Measurements from ENCODE around the gene PITPNM3. TPM values are rescaled to one million over a fixed set of nuclear protein-coding genes. Genes with fewer than 3 reads are reported as not detected.

The PITPNM3 gene
- total and polyA plus RNA-seq, 11 donors, result 0.16 to 1.7 (median 0.33) TPM

GRCh38 chr17:6462692-6463091, 93.7 kb downstream of the PITPNM3 start:
- DNase-seq, result no peak
- no peak for ATAC-seq
- Histone ChIP-seq H3K36me3 (no peaks in the 10 kb centered on the region), H3K27me3 (peaks cover 0 to 5% (median 0%) of the 10 kb centered on the region in 9 donors), H3K4me3 (no peak overlapping the region), H3K27ac (no peak overlapping the region), H3K4me1 (no peaks in the 10 kb centered on the region), H3K9me3 (peaks cover 0 to 8% (median 0%) of the 10 kb centered on the region in 12 donors)
- TF ChIP-seq POLR2A (IDR thresholded peaks at IDR 0.05), result no peak
- no peak for TF ChIP-seq CTCF (IDR thresholded peaks at IDR 0.05)
- intact Hi-C loops (cut with DNase I), result no loop called here
- 86 to 95% (median 91%) methylated on average over 2 of the region's 2 CpGs for WGBS, 4 donors

DNA sequence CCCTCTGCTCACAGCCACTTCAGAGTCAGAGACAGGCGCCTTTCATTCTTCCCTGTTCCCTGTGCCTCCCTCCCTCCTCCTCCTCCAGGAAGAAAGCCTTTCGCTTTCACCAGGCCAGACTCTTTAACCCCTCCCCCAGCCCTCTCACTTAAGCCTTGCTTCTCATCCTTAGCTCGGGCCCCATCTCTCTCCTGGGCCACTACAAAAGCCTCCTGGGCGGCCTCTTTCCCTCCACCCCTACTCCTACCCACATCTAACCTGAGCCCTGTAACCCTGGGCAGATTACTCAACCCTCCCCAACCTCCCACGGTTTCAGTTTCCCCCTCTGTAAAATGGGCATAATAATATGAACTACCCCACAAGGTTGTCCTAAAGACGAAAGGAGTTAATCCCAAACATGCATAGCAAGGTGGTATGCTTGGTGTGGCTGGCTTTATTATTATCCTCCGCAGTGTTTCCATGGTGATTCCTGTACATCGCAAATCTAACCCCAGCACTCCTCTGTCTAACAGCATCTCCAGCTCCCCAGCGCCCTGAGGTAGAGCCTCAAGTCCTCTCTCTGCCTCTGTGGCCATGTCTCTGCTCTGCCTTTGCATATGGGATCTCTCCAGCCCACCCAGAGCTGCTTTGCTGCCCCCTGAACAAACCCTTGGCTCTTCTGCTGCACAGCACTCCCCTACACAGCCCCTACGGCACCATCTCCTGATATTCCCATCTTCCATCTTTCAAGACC, 94.4 kb downstream of the PITPNM3 start:
- Histone ChIP-seq H3K4me1 (peaks cover 0 to 4% (median 0%) of the 10 kb centered on the region in 12 donors), H3K4me3 (no peak overlapping the region), H3K27ac (no peak overlapping the region), H3K36me3 (no peaks in the 10 kb centered on the region), H3K27me3 (peaks cover 0 to 5% (median 0%) of the 10 kb centered on the region in 9 donors), H3K9me3 (peaks cover 0 to 2% (median 0%) of the 10 kb centered on the region in 12 donors)
- DNase-seq, result no peak
- 77 to 84% (median 81%) methylated on average over 10 of the region's 10 CpGs for WGBS, 4 donors
- ATAC-seq, result no peak
- intact Hi-C loops (cut with DNase I), result no loop called here
- TF ChIP-seq POLR2A (IDR thresholded peaks at IDR 0.05), result no peak
- no peak for TF ChIP-seq CTCF (IDR thresholded peaks at IDR 0.05)

GRCh38 chr17:6461246-6461645, 95.1 kb downstream of the PITPNM3 start:
- peak in 2 of 5 donors; percentile 17 to 48 for DNase-seq
- TF ChIP-seq POLR2A (IDR thresholded peaks at IDR 0.05), result no peak
- TF ChIP-seq CTCF (IDR thresholded peaks at IDR 0.05), result no peak
- H3K36me3 ChIP-seq, result no peaks in the 10 kb centered on the region
- peaks cover 0 to 10% (median 0%) of the 10 kb centered on the region in 9 donors for H3K27me3 ChIP-seq
- ATAC-seq, result no peak
- WGBS, 4 donors, result 88 to 93% (median 92%) methylated on average over 13 to 14 of the region's 14 CpGs
- H3K4me1 ChIP-seq, result peaks cover 0 to 8% (median 0%) of the 10 kb centered on the region in 12 donors
- H3K9me3 ChIP-seq, result no peaks in the 10 kb centered on the region
- intact Hi-C loops (cut with DNase I), result no loop called here
- no peak overlapping the region for H3K27ac ChIP-seq
- H3K4me3 ChIP-seq, result no peak overlapping the region

DNA sequence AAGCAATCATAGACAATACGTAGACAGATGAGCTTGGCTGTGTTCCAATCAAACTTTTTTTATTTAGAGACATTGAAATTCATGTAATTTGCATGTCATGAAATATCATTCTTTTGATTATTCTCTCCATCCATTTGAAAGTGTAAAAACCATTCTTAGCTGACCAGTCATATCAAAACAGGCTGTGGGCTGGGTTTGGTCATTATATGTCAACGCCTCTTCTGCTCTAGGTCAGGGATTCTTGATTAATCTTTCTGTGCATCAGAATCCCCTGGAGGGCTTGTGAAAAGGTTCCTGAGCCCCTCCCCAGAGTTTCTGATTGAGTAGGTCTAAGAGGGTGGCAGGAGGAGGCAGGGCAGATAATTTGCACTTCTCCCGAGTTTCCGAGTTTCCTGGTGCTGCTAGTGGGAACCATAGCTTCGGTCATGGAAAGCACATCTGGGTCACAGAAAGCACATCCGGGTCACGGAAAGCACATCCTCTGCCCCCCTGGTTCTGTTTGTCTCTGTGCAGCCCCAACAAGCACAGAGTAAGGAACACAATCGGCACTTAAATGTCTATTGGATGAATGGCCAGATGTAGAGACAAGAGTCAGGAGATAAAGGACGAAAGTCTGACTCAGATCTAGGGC, 95.7 kb downstream of the PITPNM3 start:
- H3K27ac ChIP-seq, result no peak overlapping the region
- no peak for TF ChIP-seq POLR2A (IDR thresholded peaks at IDR 0.05)
- no peak for TF ChIP-seq CTCF (IDR thresholded peaks at IDR 0.05)
- 73 to 79% (median 76%) methylated on average over 8 to 9 of the region's 9 CpGs for WGBS, 4 donors
- intact Hi-C loops (cut with DNase I), result no loop called here
- H3K9me3 ChIP-seq, result no peaks in the 10 kb centered on the region
- H3K36me3 ChIP-seq, result no peaks in the 10 kb centered on the region
- no peak for ATAC-seq
- peaks cover 0 to 8% (median 0%) of the 10 kb centered on the region in 12 donors for H3K4me1 ChIP-seq
- peaks cover 0 to 16% (median 3%) of the 10 kb centered on the region in 9 donors for H3K27me3 ChIP-seq
- H3K4me3 ChIP-seq, result no peak overlapping the region
- DNase-seq, result peak in 1 of 5 donors; percentile 10

All from heart left ventricle (tissue), 16 donors.